Endometrium (tissue), 2 donors: ENCODE results near the gene ZBTB12.
"Not testable (repeated sequence)": the region's sequence is repeated elsewhere in the genome, so short reads cannot be mapped to it uniquely, and the experiment has no call there.

Experiments
- FAIRE-seq: peaks from 2 replicates; lab custom pipeline; 2012; peaks lifted over from hg19 to GRCh38; lab: Jason Lieb, UNC
- donor health status: control.
- donor health status: control.

The ZBTB12 gene

DNA sequence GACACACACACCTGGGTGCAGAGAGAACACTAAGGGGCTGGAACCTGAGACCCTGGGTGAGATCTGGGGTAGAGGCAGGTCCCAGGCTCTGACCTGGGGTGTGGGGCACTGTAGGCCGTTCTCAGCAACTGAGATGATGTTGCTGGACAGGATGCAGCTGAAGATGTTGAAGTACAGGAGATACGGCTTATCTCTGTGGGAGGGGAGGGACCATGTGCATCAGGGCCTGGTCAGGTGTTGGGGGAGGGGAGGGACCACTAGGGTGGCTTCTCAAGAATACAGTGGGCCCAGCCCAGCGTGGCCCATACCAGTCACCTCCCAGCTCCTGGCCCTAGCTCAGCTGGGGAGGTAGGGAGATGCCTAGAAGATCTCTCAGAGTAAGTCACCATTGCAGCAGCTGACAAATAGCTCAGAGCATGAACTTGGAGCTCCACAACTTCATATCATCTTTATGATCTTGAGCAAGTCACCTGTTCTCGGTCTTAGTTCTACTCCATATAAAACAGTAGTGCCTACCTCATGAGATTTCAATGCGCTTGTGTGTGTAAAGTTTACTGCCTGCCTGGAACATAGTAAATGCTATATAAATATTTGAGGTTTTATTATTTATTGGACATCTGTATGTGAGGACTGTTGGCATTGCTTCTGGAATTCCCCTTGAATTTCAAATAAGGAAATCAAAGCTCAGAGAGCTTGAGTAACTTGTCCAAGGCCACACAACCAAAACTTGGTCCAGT is 26.9 kb downstream of the ZBTB12 start:
- no peak for FAIRE-seq

DNA sequence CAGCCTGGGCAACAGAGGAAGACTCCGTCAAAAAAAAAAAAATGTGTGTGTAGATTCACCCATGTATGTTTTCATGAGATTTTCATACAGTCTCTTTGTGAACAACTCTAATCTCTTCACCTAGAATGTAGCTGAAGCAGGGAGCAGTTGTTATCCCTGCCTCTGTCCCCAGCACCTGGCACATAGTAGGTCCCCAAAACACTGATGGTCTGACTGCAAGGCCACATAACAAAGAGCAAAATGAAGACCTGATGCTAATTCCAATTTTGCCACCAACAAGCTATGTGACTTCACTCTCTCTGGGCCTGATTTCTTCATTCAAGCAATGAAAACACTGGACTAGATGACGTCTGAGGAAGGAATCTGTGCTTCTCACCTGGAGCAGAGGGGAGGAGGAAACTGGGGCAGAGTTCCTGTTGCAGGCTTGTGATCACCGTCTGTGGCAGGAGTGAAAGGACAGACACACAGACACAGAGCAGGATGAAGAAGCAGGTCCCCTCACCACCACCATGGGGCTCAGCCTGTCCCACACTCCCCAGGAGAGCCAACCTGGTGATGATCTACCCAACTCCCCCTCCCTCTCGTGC is 27.7 kb downstream of the ZBTB12 start:
- no peak for FAIRE-seq

- FAIRE-seq = no peak
Observed at GRCh38 chr6:31871046-31871659, 30.7 kb downstream of the ZBTB12 start.

GRCh38 chr6:31870385-31870921 is 31.4 kb downstream of the ZBTB12 start:
- FAIRE-seq = no peak

DNA sequence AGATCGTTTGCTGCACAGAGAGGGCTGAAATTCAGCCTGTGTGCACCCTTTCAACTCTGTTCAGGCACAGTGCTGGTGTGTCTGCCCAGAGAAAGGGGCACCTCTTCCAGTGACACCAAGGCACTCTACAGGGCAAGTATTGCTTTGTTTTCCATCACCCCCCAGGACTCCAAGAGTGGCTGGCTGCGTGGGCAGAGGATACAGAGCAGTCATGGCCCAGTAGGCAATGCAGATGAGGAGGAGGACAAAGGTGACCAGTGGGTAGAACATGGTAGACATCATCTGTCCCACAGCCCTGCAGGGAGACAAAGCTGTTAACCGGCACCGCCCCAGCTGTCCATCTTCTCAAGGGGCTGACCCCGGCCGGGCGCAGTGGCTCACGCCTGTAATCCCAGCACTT is 32.5 kb downstream of the ZBTB12 start:
- no peak for FAIRE-seq

GRCh38 chr6:31868658-31868971 is 33.3 kb downstream of the ZBTB12 start:
- FAIRE-seq = not testable (repeated sequence)

- no peak for FAIRE-seq
Observed at GRCh38 chr6:31865205-31866118, 36.4 kb downstream of the ZBTB12 start.

DNA sequence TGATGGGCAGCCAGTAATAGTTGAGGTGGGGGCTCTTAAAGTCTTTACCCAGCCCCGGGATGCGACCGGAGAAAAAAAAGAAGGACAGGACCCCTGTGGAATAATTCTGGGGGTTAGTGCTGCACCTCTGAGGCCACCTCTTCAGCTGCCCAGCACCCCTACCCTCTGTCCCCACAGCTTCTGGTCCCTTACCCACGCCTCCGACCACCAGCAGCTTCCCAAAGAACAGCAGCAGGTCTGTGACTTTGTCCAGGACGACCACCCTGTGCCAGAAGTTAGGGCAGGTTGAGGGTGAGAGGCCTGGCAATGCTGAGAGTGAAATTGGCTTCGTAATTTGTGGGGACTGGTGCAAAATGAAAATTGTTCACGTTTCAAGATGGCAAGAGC is 37.1 kb downstream of the ZBTB12 start:
- FAIRE-seq = no peak

DNA sequence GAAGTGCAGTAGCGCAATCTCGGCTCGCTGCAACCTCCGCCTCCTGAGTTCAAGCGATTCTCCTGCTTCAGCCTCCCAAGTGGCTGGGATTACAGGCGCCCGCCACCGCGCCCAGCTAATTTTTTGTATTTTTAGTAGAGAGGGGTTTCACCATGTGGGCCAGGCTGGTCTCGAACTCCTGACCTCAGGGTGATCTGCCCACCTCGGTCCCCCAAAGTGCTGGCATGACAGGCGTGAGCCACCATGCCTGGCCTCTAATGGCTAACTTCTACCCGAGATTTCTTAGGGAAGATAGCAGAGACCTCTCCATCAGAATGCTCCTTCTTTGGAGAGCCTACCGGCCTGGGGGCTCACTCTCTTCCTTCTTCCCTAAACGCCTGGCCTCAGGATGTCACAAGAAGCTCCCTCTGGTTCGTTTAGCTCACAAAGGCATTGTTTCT is 37.7 kb downstream of the ZBTB12 start:
- FAIRE-seq = not testable (repeated sequence)

GRCh38 chr6:31862344-31863235 is 39.3 kb downstream of the ZBTB12 start, which contains the start of gene NEU1:
TSS of gene NEU1 (minus strand) at chr6:31862821. CDS start at chr6:31862776, 45 bp downstream.
- FAIRE-seq = peak; percentile 99

DNA sequence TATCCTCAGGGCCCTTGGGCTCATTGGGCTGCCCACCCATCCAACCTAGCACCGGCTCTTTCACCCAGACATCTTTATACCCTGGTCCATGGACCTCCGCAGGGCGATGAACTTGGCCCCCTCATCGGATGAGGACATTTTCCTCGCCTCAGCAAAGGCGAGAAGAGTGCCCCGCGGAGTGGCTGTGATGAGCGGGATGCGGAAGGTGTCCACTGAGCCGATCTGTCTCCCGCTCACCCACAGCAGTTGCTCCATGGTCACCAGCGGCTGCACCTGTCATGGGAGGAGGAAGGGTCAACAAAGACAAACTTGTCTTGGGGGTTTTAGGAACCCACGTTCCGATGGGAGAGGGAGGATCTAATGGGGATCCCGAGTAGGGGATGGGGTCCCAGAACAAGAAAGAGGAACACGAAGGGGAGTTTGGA is 40.0 kb downstream of the ZBTB12 start:
- no peak for FAIRE-seq

- FAIRE-seq = no peak
Observed at GRCh38 chr6:31861150-31861549, 40.7 kb downstream of the ZBTB12 start.

GRCh38 chr6:31860349-31860748 is 41.5 kb downstream of the ZBTB12 start:
- no peak for FAIRE-seq

GRCh38 chr6:31859923-31860322 is 42.0 kb downstream of the ZBTB12 start:
- no peak for FAIRE-seq

DNA sequence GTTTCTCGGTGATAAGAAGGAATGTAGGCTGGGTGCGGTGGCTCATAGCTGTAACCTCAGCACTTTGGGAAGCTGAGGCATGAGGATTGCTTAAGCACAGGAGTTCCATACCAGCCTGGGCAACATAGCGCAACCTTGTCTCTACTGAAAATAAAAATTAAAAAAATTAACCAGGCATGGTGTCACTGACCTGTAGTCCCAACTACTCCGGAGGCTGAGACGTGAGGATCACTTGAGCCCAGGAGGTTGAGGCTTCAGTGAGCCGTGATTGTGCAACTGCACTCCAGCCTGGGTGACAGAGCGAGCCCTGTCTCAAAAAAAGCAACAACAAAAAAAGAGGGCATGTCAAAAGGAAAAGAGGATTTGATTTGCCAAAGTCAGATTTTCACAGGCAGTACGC is 43.2 kb downstream of the ZBTB12 start:
- no peak for FAIRE-seq

DNA sequence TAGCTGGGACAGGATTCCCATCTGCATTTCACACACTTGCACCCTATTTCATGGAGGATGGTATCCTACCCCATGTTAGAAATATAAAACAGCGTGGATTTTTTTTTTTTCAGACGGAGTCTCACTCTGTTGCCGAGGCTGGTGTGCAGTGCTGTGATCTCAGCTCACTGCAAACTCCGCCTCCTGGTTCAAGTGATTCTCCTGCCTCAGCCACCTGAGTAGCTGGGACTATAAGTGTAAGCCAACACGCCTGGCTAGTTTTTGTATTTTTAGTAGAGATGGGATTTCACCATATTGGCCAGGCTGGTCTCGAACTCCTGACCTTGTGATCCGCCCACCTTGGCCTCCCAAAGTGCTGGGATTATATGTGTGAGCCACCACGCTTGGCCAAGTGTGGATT is 44.1 kb downstream of the ZBTB12 start:
- FAIRE-seq = not testable (repeated sequence)

DNA sequence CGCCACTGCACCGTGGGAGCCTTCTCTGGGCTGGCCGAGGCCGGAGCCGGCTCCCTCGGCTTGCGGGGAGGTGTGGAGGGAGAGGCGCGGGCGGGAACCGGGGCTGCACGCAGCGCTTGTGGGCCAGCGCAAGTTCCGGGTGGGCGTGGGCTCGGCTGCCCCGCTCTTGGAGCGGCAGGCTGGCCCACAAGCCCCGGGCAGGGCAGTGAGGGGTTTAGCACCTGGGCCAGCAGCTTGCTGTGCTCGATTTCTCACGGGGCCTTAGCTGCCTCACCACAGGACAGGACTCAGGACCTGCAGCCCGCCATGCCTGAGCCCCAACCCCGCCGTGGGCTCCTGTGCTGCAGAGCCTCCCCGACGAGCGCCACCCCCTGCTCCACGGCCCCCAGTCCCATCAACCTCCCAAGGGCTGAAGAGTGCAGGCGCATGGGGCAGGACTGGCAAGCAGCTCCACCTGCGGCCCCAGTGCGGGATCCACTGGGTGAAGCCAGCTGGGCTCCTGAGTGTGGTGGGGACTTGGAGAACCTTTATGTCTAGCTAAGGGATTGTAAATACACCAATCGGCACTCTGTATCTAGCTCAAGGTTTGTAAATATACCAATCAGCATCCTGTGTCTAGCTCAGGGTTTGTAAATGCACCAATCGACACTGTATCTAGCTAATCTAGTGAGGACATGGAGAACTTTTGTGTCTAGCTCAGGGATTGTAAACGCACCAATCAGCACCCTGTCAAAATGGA is 49.7 kb downstream of the ZBTB12 start:
- not testable (repeated sequence) for FAIRE-seq

DNA sequence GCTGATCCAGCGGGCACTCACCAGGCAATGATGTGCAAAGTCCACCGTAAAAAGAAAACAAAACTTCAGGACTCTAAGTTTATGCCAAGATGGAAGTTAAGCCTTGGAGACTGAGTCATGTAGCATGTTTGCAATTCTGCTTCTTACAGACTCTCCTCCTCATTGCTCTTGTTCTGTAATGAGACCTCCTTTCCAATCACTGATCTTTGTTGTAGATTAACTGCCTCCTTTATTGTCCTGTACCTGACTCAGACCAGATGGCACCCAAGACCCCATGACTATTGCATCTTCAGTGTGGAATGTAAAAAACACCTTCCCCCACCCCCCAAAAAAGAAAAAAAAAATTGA is 50.4 kb downstream of the ZBTB12 start:
- FAIRE-seq = no peak

GRCh38 chr6:31850765-31851484 is 51.0 kb downstream of the ZBTB12 start:
- FAIRE-seq = no peak
